PC-9 (cell line): Measurements from ENCODE around the gene TMEM176A. TPM values are rescaled to one million over a fixed set of nuclear protein-coding genes. Genes with fewer than 3 reads are reported as not detected.

Experiments
- BruUV-seq: library from RNA; stranded (reverse); fragments of 400-500 nt; replicated peaks from 2 replicates; lab custom pipeline; 2021; lab: Mats Ljungman, UMichigan
- CTCF ChIA-PET: fragments of 300-600 bp; sonication (Branson Sonifier 250); formaldehyde crosslinking; loops from one replicate; lab custom pipeline; 2022; ENCODE audit warnings: antibody characterized with exemption; lab: Charles Lee
- POLR2A ChIA-PET: fragments of 300-600 bp; sonication (Branson Sonifier 250); formaldehyde crosslinking; loops from one replicate; lab custom pipeline; 2022; ENCODE audit warnings: antibody characterized with exemption; ENCODE audit not compliant: unreplicated experiment; lab: Charles Lee
- DNase-seq, 2 experiments: peaks; one replicate each; pipeline versions ENCODE4 v3.0.0 to v3.0.0-alpha.2; 2015 to 2022; ENCODE audit warnings: mixed read lengths in 1 of 2
- H2AFZ ChIP-seq: fragments of 200-600 bp; sonication (generic); 2 replicates; pipeline ENCODE4 v1.8.1; 2017; ENCODE audit warnings: antibody characterized with exemption
- H3F3A ChIP-seq: fragments of 200-600 bp; sonication (generic); 2 replicates; pipeline ENCODE4 v1.8.1; 2017; ENCODE audit warnings: antibody characterized with exemption, mild to moderate bottlenecking, low read depth; ENCODE audit not compliant: insufficient read depth
- H3K27ac ChIP-seq: fragments of 200-600 bp; sonication (generic); 2 replicates; pipeline ENCODE4 v1.6.1; 2016; ENCODE audit warnings: mixed run types
- H3K27me3 ChIP-seq: fragments of 200-600 bp; sonication (generic); 2 replicates; pipeline ENCODE4 v1.6.1; 2016; ENCODE audit warnings: low read depth, mixed run types; ENCODE audit not compliant: insufficient read depth
- H3K36me3 ChIP-seq: fragments of 200-600 bp; sonication (generic); 2 replicates; pipeline ENCODE4 v1.6.1; 2016; ENCODE audit warnings: low read depth, mixed run types
- H3K4me1 ChIP-seq: fragments of 200-600 bp; sonication (generic); replicated peaks from 2 replicates; pipeline ENCODE4 v1.6.1; 2016; ENCODE audit warnings: mixed run types; ENCODE audit not compliant: insufficient read depth
- H3K4me2 ChIP-seq: fragments of 200-600 bp; sonication (generic); 2 replicates; pipeline ENCODE4 v1.6.1; 2017; ENCODE audit warnings: mixed run types
- H3K4me3 ChIP-seq: fragments of 200-600 bp; sonication (generic); 2 replicates; pipeline ENCODE4 v1.6.1; 2016; ENCODE audit warnings: mixed run types
- H3K79me2 ChIP-seq: fragments of 200-600 bp; sonication (generic); 2 replicates; pipeline ENCODE4 v1.6.1; 2017; ENCODE audit warnings: low read depth, mixed run types
- H3K9me2 ChIP-seq: fragments of 200-600 bp; sonication (generic); 2 replicates; pipeline ENCODE4 v1.8.1; 2017; ENCODE audit warnings: mild to moderate bottlenecking; ENCODE audit not compliant: insufficient read depth
- H3K9me3 ChIP-seq: fragments of 200-600 bp; sonication (generic); 2 replicates; pipeline ENCODE4 v1.8.1; 2016; ENCODE audit warnings: low read depth; ENCODE audit not compliant: insufficient read depth
- H4K20me1 ChIP-seq: fragments of 200-600 bp; sonication (generic); 2 replicates; pipeline ENCODE4 v1.8.1; 2017; ENCODE audit not compliant: insufficient read depth
- EZH2 ChIP-seq: fragments of 200-600 bp; sonication (generic); IDR thresholded peaks from 2 replicates; pipeline ENCODE4 v1.8.0; 2017; ENCODE audit warnings: antibody characterized with exemption, low read depth
- intact Hi-C: fragments of 100-400 bp; cut with micrococcal nuclease; formaldehyde crosslinking; loops from one replicate; pipeline ENCODE4 v1.10.0; 2022; ENCODE audit not compliant: unreplicated experiment
- total RNA-seq: library from RNA; stranded (reverse); gene quantifications from 2 replicates; pipeline ENCODE4 v1.2.3, GENCODE V29; 2021
- TF ChIP-seq, protein P1 (sequence below): fragments of 200-600 bp; sonication (generic); conservative IDR thresholded peaks from 2 replicates; pipeline ENCODE4 v1.6.1; 2017; ENCODE audit warnings: mixed run types, antibody characterized with exemption, mild to moderate bottlenecking, moderate library complexity

TMEM176A gene
- total RNA-seq, 1 experiment from 2014 or later = not detected

DNA sequence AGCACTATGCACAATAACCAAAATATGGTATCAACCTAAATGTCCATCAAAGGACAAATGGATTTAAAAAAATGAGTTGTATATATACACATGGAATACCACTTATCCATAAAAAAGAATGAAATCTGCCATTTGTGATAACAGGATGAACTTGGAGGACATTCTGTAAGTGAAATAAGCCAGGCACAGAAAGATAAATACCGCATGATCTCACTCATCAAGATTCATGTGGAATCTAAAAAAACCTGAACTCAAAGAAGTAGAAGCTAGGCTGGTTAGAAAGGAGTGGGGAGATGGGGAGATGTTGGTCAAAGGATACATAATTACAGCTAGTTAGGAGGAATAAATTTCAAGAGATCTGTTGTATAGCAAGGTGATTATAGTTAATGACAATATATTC is 34.5 kb downstream of the TMEM176A start:
- H3K9me3 ChIP-seq = no peaks in the 10 kb centered on the region
- H3K4me3 ChIP-seq = no peak overlapping the region
- ChIA-PET CTCF (interaction anchor here (0.7 kb wide), 1 partner anchor 75 kb away, joined by 4 read pairs; no protein-coding TSS in a partner anchor), POLR2A (no interaction called here)
- H3K4me2 ChIP-seq = no peak overlapping the region
- no peaks in the 10 kb centered on the region for H3K4me1 ChIP-seq
- no peak for DNase-seq
- TF ChIP-seq EZH2 = no peak
- TF ChIP-seq, protein P1, sequence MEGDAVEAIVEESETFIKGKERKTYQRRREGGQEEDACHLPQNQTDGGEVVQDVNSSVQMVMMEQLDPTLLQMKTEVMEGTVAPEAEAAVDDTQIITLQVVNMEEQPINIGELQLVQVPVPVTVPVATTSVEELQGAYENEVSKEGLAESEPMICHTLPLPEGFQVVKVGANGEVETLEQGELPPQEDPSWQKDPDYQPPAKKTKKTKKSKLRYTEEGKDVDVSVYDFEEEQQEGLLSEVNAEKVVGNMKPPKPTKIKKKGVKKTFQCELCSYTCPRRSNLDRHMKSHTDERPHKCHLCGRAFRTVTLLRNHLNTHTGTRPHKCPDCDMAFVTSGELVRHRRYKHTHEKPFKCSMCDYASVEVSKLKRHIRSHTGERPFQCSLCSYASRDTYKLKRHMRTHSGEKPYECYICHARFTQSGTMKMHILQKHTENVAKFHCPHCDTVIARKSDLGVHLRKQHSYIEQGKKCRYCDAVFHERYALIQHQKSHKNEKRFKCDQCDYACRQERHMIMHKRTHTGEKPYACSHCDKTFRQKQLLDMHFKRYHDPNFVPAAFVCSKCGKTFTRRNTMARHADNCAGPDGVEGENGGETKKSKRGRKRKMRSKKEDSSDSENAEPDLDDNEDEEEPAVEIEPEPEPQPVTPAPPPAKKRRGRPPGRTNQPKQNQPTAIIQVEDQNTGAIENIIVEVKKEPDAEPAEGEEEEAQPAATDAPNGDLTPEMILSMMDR = no peak
- no peaks in the 10 kb centered on the region for H3K36me3 ChIP-seq
- intact Hi-C loops = no loop called here
- no peaks in the 10 kb centered on the region for H4K20me1 ChIP-seq
- no peak overlapping the region for H3K27ac ChIP-seq
- BruUV-seq = no TSS peak
- H2AFZ ChIP-seq = no peak overlapping the region
- H3K27me3 ChIP-seq = peaks cover 53% of the 10 kb centered on the region
- no peaks in the 10 kb centered on the region for H3F3A ChIP-seq
- H3K9me2 ChIP-seq = no peaks in the 10 kb centered on the region
- H3K79me2 ChIP-seq = no peaks in the 10 kb centered on the region

DNA sequence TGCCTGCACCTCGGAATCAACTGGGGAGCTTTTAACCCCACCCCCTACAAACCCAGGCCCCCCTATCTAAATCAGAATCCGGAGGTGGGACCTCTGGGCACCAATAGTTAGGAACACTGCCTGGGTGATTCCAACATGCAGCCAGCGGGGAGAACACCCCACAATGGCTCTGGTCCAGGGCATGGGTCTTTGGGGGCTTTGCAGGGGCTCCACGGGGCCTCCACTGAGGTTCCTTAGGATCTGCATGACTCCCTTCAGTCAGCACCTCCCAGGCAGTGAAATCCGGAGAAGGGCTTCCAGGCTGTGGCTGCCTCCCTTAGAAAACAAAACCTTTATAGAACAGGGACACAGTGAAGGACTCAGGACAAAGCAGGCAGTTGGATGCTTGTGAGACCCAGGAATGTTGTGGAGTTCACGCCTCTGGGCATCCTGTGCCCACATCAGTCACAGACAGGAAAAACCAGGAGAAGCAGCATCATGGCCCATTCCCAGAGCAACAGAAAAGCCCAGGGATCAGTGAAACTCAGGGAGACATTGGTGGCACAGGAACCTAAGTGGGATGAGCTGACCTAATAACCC is 35.2 kb downstream of the TMEM176A start:
- ChIA-PET POLR2A (no interaction called here), CTCF (no interaction called here)
- Histone ChIP-seq H3K4me1 (no peaks in the 10 kb centered on the region), H2AFZ (no peak overlapping the region), H3K27ac (no peak overlapping the region), H3K4me3 (no peak overlapping the region), H3K4me2 (no peak overlapping the region), H3K36me3 (no peaks in the 10 kb centered on the region), H3K27me3 (peaks cover 61% of the 10 kb centered on the region), H3K9me3 (no peaks in the 10 kb centered on the region), H3K79me2 (no peaks in the 10 kb centered on the region), H3F3A (no peaks in the 10 kb centered on the region), H3K9me2 (no peaks in the 10 kb centered on the region), H4K20me1 (no peaks in the 10 kb centered on the region)
- intact Hi-C loops = no loop called here
- no peak for DNase-seq
- BruUV-seq = no TSS peak
- TF ChIP-seq EZH2 = no peak
- TF ChIP-seq, protein P1 = no peak

DNA sequence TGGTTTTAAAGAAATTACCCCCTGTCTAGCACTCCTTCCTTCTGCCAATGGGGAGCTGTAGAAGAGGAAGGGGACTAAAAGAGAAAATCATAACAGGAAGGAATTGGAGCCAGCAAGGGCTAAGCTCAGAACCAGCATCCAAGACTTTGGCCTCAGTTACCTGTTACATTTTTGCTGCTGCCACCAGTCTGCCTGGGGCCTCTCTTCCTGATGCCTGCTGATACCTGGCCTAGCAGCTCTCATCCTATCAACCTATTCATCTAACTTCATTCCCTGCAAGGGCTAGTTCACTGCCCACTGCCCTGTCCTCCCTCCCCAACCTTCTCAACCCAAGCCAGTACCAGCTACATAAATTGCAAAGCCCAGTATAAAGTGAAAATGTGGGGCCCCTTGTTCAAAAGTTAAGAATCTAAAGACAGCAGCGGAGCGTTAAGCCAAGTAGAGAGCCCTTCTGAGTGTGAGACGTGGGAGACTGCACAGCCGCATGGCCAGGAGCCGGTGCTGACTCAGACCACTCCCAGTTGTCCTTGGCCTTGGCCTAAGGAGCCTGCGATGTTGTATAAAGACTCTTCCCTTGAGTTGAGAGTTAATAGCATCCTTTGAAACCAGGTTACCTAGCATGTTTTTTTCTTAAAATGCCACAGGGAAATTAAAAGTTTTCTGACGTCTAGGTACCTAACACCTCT is 38.5 kb downstream of the TMEM176A start:
- no peak overlapping the region for H3K4me3 ChIP-seq
- no peaks in the 10 kb centered on the region for H3K9me2 ChIP-seq
- H3K27me3 ChIP-seq = peaks cover 74% of the 10 kb centered on the region
- no peaks in the 10 kb centered on the region for H3K9me3 ChIP-seq
- BruUV-seq = no TSS peak
- no peak overlapping the region for H3K27ac ChIP-seq
- no peak overlapping the region for H2AFZ ChIP-seq
- intact Hi-C loops = no loop called here
- ChIA-PET CTCF (no interaction called here), POLR2A (interaction anchor here (0.7 kb wide), 1 partner anchor 87 kb away, joined by 4 read pairs; no protein-coding TSS in a partner anchor)
- no peak for DNase-seq
- H3K79me2 ChIP-seq = no peaks in the 10 kb centered on the region
- no peaks in the 10 kb centered on the region for H3K36me3 ChIP-seq
- H3K4me1 ChIP-seq = no peaks in the 10 kb centered on the region
- no peaks in the 10 kb centered on the region for H4K20me1 ChIP-seq
- H3K4me2 ChIP-seq = no peak overlapping the region
- TF ChIP-seq, protein P1 = no peak
- no peak for TF ChIP-seq EZH2
- no peaks in the 10 kb centered on the region for H3F3A ChIP-seq
